Neural cell (in vitro differentiated cells): ENCODE data around the gene AK4. TPM values are rescaled to one million over a fixed set of nuclear protein-coding genes. Genes with fewer than 3 reads are reported as not detected.
"Not testable (repeated sequence)": the region's sequence is repeated elsewhere in the genome, so short reads cannot be mapped to it uniquely, and the experiment has no call there.

Experiments used
- H2AFZ ChIP-seq: fragments of 200-600, 300-800 bp; sonication (generic), shearing (Covaris generic); 2 replicates; pipeline ENCODE4 v1.6.0; 2014; ENCODE audit warnings: low read depth, mild to moderate bottlenecking, antibody characterized with exemption, low read length, moderate library complexity
- H3F3A ChIP-seq: fragments of 200-600 bp; shearing (Covaris generic); 2 replicates; pipeline ENCODE4 v1.6.1; 2016; ENCODE audit warnings: mild to moderate bottlenecking, moderate library complexity, mixed read lengths, antibody characterized with exemption, low read length; ENCODE audit not compliant: insufficient read depth, poor library complexity, severe bottlenecking
- H3K27ac ChIP-seq: fragments of 200-600, 300-800 bp; sonication (generic), shearing (Covaris generic); 2 replicates; pipeline ENCODE4 v1.5.1; 2014; ENCODE audit warnings: mild to moderate bottlenecking, low read length, moderate library complexity
- H3K27me3 ChIP-seq: fragments of 300-800, 200-600 bp; sonication (generic), shearing (Covaris generic); 2 replicates; pipeline ENCODE4 v1.6.0; 2014; ENCODE audit warnings: mild to moderate bottlenecking, low read depth, low read length, moderate library complexity; ENCODE audit not compliant: insufficient read depth
- H3K36me3 ChIP-seq: fragments of 300-800, 200-600 bp; sonication (generic), shearing (Covaris generic); 2 replicates; pipeline ENCODE4 v1.5.1; 2014; ENCODE audit warnings: mild to moderate bottlenecking, antibody characterized with exemption, low read length, moderate library complexity; ENCODE audit not compliant: insufficient read depth
- H3K4me2 ChIP-seq: fragments of 300-800, 200-600 bp; sonication (generic), shearing (Covaris generic); 2 replicates; pipeline ENCODE4 v1.6.0; 2014; ENCODE audit warnings: mild to moderate bottlenecking, low read length
- H3K4me3 ChIP-seq: fragments of 300-800, 200-600 bp; sonication (generic), shearing (Covaris generic); 2 replicates; pipeline ENCODE4 v1.5.1; 2014; ENCODE audit warnings: mild to moderate bottlenecking, low read length, moderate library complexity
- H3K79me2 ChIP-seq: fragments of 200-600 bp; shearing (Covaris generic); replicated peaks from 2 replicates; pipeline ENCODE4 v1.6.0; 2014; ENCODE audit warnings: mild to moderate bottlenecking, low read length, moderate library complexity; ENCODE audit not compliant: insufficient read depth
- H3K9ac ChIP-seq: fragments of 300-800, 200-600 bp; sonication (generic), shearing (Covaris generic); 2 replicates; pipeline ENCODE4 v1.6.1; 2016; ENCODE audit warnings: mild to moderate bottlenecking, low read length, mixed read lengths
- H3K9me2 ChIP-seq: fragments of 200-600 bp; shearing (Covaris generic); 2 replicates; pipeline ENCODE4 v1.6.1; 2016; ENCODE audit warnings: mild to moderate bottlenecking, low read length, mixed read lengths; ENCODE audit not compliant: insufficient read depth
- H3K9me3 ChIP-seq: fragments of 200-600, 300-800 bp; sonication (generic), shearing (Covaris generic); 2 replicates; pipeline ENCODE4 v1.6.1; 2016; ENCODE audit warnings: mild to moderate bottlenecking, mixed run types, low read length, moderate library complexity, mixed read lengths
- H4K20me1 ChIP-seq: fragments of 200-600 bp; shearing (Covaris generic); 2 replicates; pipeline ENCODE4 v1.6.1; 2016; ENCODE audit warnings: mild to moderate bottlenecking, mixed run types; ENCODE audit not compliant: insufficient read depth
- CTCF ChIP-seq: fragments of 450-650 bp; IDR thresholded peaks from 2 replicates; pipeline ENCODE4 v1.5.1; 2014; ENCODE audit warnings: antibody characterized with exemption, mild to moderate bottlenecking, moderate library complexity; ENCODE audit not compliant: poor library complexity, severe bottlenecking
- EP300 ChIP-seq: fragments of 450-650 bp; conservative IDR thresholded peaks from 2 replicates; pipeline ENCODE4 v1.6.1; 2014; ENCODE audit warnings: antibody characterized with exemption, mild to moderate bottlenecking, moderate library complexity; ENCODE audit not compliant: poor library complexity, severe bottlenecking
- EZH2 ChIP-seq: fragments of 200-600, 300-800 bp; shearing (Covaris generic), sonication (generic); IDR thresholded peaks from 2 replicates; pipeline ENCODE4 v1.6.1; 2014; ENCODE audit warnings: antibody characterized with exemption, low read length, borderline replicate concordance, mild to moderate bottlenecking; ENCODE audit not compliant: insufficient read depth, poor library complexity, severe bottlenecking
- MXI1 ChIP-seq: fragments of 450-650 bp; conservative IDR thresholded peaks from 2 replicates; pipeline ENCODE4 v1.6.1; 2014; ENCODE audit warnings: antibody characterized with exemption, mild to moderate bottlenecking; ENCODE audit not compliant: poor library complexity, severe bottlenecking
- POLR2AphosphoS5 ChIP-seq: IDR thresholded peaks from 2 replicates; pipeline ENCODE4 v1.6.1; 2012
- RAD21 ChIP-seq: fragments of 450-650 bp; conservative IDR thresholded peaks from 2 replicates; pipeline ENCODE4 v1.6.1; 2014; ENCODE audit warnings: antibody characterized with exemption, mild to moderate bottlenecking, moderate library complexity
- REST ChIP-seq: IDR thresholded peaks from 2 replicates; pipeline ENCODE4 v1.6.1; 2012; ENCODE audit warnings: borderline replicate concordance
- SMC3 ChIP-seq: fragments of 450-650 bp; conservative IDR thresholded peaks from 2 replicates; pipeline ENCODE4 v1.6.1; 2014; ENCODE audit warnings: antibody characterized with exemption, mild to moderate bottlenecking, moderate library complexity; ENCODE audit not compliant: poor library complexity
- TAF1 ChIP-seq: IDR thresholded peaks from 2 replicates; pipeline ENCODE4 v1.6.1; 2012; ENCODE audit warnings: low read depth
- polyA plus RNA-seq: library from polyadenylated mRNA; depleted of rRNA; stranded (reverse); fragments of >200 nt; gene quantifications from 2 replicates; pipeline ENCODE4 v1.2.3, GENCODE V29; 2014

Gene AK4
- polyA plus RNA-seq, 1 donor from 2014 or later = 1.9 TPM

- H3K79me2 ChIP-seq = no peaks in the 10 kb centered on the region
- TF ChIP-seq POLR2AphosphoS5 = no peak
- no peak for TF ChIP-seq REST
- no peaks in the 10 kb centered on the region for H3F3A ChIP-seq
- no peak overlapping the region for H2AFZ ChIP-seq
- no peak overlapping the region for H3K4me2 ChIP-seq
- H3K9ac ChIP-seq = no peak overlapping the region
- H3K27ac ChIP-seq = no peak overlapping the region
- H3K27me3 ChIP-seq = peaks cover 9% of the 10 kb centered on the region
- no peaks in the 10 kb centered on the region for H3K36me3 ChIP-seq
- no peaks in the 10 kb centered on the region for H3K9me3 ChIP-seq
- no peaks in the 10 kb centered on the region for H4K20me1 ChIP-seq
- H3K9me2 ChIP-seq = no peaks in the 10 kb centered on the region
- no peak overlapping the region for H3K4me3 ChIP-seq
Measured at GRCh38 chr1:65141394-65141793, 6.6 kb upstream of the AK4 start.

- no peaks in the 10 kb centered on the region for H3K9me2 ChIP-seq
- H3K9me3 ChIP-seq = no peaks in the 10 kb centered on the region
- peaks cover 14% of the 10 kb centered on the region for H3K27me3 ChIP-seq
- H3K27ac ChIP-seq = no peak overlapping the region
- H2AFZ ChIP-seq = no peak overlapping the region
- no peaks in the 10 kb centered on the region for H3K79me2 ChIP-seq
- H3F3A ChIP-seq = no peaks in the 10 kb centered on the region
- no peaks in the 10 kb centered on the region for H3K36me3 ChIP-seq
- no peak overlapping the region for H3K4me2 ChIP-seq
- H3K9ac ChIP-seq = no peak overlapping the region
- no peaks in the 10 kb centered on the region for H4K20me1 ChIP-seq
- TF ChIP-seq TAF1 = no peak
- H3K4me3 ChIP-seq = no peak overlapping the region
Measured at GRCh38 chr1:65141918-65142317, 6.1 kb upstream of the AK4 start.

GRCh38 chr1:65143112-65143658, 4.8 kb upstream of the AK4 start:
- H3K27me3 ChIP-seq = peaks cover 27% of the 10 kb centered on the region
- not testable (repeated sequence) for H2AFZ ChIP-seq, H3F3A ChIP-seq, H3K4me3 ChIP-seq, H3K79me2 ChIP-seq, H3K36me3 ChIP-seq, H3K9me2 ChIP-seq, H3K27ac ChIP-seq, H3K9ac ChIP-seq, H3K9me3 ChIP-seq, H4K20me1 ChIP-seq, H3K4me2 ChIP-seq

GRCh38 chr1:65146908-65147423, 1.0 kb upstream of the AK4 start:
- no peak for TF ChIP-seq EP300
- no peak for TF ChIP-seq POLR2AphosphoS5
- TF ChIP-seq CTCF = no peak
- no peak for TF ChIP-seq SMC3
- TF ChIP-seq REST = no peak
- TF ChIP-seq EZH2 = no peak
- TF ChIP-seq MXI1 = no peak
- no peak for TF ChIP-seq TAF1
- no peak for TF ChIP-seq RAD21
- no peaks in the 10 kb centered on the region for H3K79me2 ChIP-seq
- peak overlapping the region; percentile 86 for H3K4me3 ChIP-seq
- H3K9ac ChIP-seq = peak overlapping the region; percentile 39
- peak overlapping the region; percentile 15 for H3K4me2 ChIP-seq
- no peak overlapping the region for H2AFZ ChIP-seq
- H3K27ac ChIP-seq = no peak overlapping the region
- no peaks in the 10 kb centered on the region for H3K9me3 ChIP-seq
- H3K9me2 ChIP-seq = no peaks in the 10 kb centered on the region
- no peaks in the 10 kb centered on the region for H3F3A ChIP-seq
- peaks cover 52% of the 10 kb centered on the region for H3K27me3 ChIP-seq
- no peaks in the 10 kb centered on the region for H4K20me1 ChIP-seq
- no peaks in the 10 kb centered on the region for H3K36me3 ChIP-seq
